Umbilical cord (tissue), 2 donors: ENCODE results near the gene CTAGE6. TPM values are rescaled to one million over a fixed set of nuclear protein-coding genes. Genes with fewer than 3 reads are reported as not detected.
"Not testable (repeated sequence)": the region's sequence is repeated elsewhere in the genome, so short reads cannot be mapped to it uniquely, and the experiment has no call there.

ENCODE experiments used
- DNase-seq: peaks from one replicate; pipeline ENCODE4 v3.0.0-alpha.2; 2015; ENCODE audit warnings: low spot score
- total RNA-seq: library from RNA; depleted of rRNA; stranded (reverse); fragments of >200 nt; gene quantifications from one replicate; pipeline ENCODE4 v1.2.3, GENCODE V29; 2014; ENCODE audit warnings: low replicate concordance; ENCODE audit not compliant: insufficient read depth

Gene CTAGE6
- total RNA-seq = 20.7 TPM

GRCh38 chr7:143757596-143757995 lies at the start of gene CTAGE6:
TSS of gene CTAGE6 (minus strand) at chr7:143757696. CDS start at chr7:143757658, 38 bp downstream.
- DNase-seq = not testable (repeated sequence)

GRCh38 chr7:143806664-143807071 lies 49.2 kb upstream of the CTAGE6 start:
- not testable (repeated sequence) for DNase-seq

GRCh38 chr7:143797896-143798290 lies 40.4 kb upstream of the CTAGE6 start:
- DNase-seq = not testable (repeated sequence)

- DNase-seq = not testable (repeated sequence)
Observed at GRCh38 chr7:143797119-143797895, 39.8 kb upstream of the CTAGE6 start.

- not testable (repeated sequence) for DNase-seq
Observed at GRCh38 chr7:143795653-143796052, 38.2 kb upstream of the CTAGE6 start.

- not testable (repeated sequence) for DNase-seq
Observed at GRCh38 chr7:143792633-143793032, 35.1 kb upstream of the CTAGE6 start.

- not testable (repeated sequence) for DNase-seq
Observed at GRCh38 chr7:143785415-143786182, 28.1 kb upstream of the CTAGE6 start.

GRCh38 chr7:143779591-143779990 lies 22.1 kb upstream of the CTAGE6 start:
- DNase-seq = not testable (repeated sequence)

GRCh38 chr7:143772738-143773468 lies 15.4 kb upstream of the CTAGE6 start:
- not testable (repeated sequence) for DNase-seq

GRCh38 chr7:143767531-143767930 lies 10.0 kb upstream of the CTAGE6 start:
- DNase-seq = not testable (repeated sequence)

- not testable (repeated sequence) for DNase-seq
Observed at GRCh38 chr7:143765678-143766077, 8.2 kb upstream of the CTAGE6 start.

- not testable (repeated sequence) for DNase-seq
Observed at GRCh38 chr7:143763065-143763464, 5.6 kb upstream of the CTAGE6 start.

- not testable (repeated sequence) for DNase-seq
Observed at GRCh38 chr7:143745340-143745739, 12.2 kb downstream of the CTAGE6 start.

GRCh38 chr7:143737037-143737819 lies 20.3 kb downstream of the CTAGE6 start:
- DNase-seq = peak; percentile 56

GRCh38 chr7:143735962-143736361 lies 21.5 kb downstream of the CTAGE6 start:
- DNase-seq = no peak

- no peak for DNase-seq
Observed at GRCh38 chr7:143733876-143734275, 23.6 kb downstream of the CTAGE6 start.

GRCh38 chr7:143728333-143728862 lies 29.1 kb downstream of the CTAGE6 start:
- DNase-seq = no peak

- not testable (repeated sequence) for DNase-seq
Observed at GRCh38 chr7:143727561-143727960, 29.9 kb downstream of the CTAGE6 start.

GRCh38 chr7:143726143-143726542 lies 31.4 kb downstream of the CTAGE6 start:
- not testable (repeated sequence) for DNase-seq

- not testable (repeated sequence) for DNase-seq
Observed at GRCh38 chr7:143720335-143720734, 37.2 kb downstream of the CTAGE6 start.
